Activated gamma-delta T cell treated with Interleukin-2 at 50 U/mL for 16 hours (primary cell): ENCODE measurements around the gene CTNNA1.
"Not testable (repeated sequence)": the region's sequence is repeated elsewhere in the genome, so short reads cannot be mapped to it uniquely, and the experiment has no call there.

Experiments
- DNase-seq: peaks from one replicate; pipeline ENCODE4 v3.0.0-alpha.2; 2020

CTNNA1 gene

DNA sequence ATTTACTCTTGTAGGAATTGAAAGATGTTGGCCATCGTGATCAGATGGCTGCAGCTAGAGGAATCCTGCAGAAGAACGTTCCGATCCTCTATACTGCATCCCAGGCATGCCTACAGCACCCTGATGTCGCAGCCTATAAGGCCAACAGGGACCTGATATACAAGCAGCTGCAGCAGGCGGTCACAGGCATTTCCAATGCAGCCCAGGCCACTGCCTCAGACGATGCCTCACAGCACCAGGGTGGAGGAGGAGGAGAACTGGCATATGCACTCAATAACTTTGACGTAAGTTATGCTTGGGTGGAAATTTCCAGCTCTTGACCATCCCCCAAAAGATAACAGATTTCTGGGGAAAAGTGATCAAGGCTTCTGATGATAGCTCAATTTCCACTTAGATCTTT, 71.3 kb downstream of the CTNNA1 start:
- no peak for DNase-seq

DNA sequence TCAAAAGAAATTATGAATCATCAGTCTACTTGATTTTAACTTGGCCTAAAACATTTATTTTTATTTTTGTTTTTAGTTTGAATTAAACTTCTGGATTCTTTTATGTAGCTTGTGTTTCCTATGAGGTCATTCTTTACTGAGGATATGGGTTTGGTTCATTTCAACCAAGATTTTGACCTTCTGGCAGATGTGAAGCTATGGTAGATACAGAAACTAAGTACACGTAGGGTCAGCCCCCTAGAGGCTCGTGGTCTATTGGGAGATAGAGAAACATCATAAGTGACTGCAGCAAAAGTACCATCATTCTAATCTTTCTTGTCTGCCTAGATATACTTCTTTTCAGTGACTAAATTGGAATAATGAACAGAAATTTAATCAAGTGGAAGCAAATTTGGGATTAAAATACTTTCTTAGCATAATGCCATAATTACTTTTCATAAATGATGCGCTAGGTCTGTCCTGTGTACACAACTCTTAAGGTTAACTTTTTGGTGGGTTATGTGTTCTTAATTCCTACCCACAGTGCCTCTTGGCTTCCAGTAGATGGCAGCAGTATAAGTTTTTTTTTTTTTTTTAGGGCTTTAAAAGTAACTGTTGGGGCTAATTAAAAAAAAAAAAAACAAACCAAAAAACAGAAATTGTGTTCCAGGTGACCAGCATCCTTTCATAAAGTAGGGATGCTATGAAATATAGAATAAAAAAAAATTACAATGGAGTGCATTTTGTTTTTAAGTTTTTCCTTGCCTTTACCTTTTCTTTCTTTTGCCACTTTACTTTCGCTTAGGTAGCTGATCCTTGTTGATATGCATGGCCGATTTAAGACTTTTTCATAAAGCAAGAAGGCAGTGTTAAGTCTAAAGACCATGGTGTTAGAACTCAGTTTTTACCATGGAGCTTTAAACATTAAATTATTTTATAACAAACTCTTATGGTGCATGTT, 72.0 kb downstream of the CTNNA1 start:
- no peak for DNase-seq

DNA sequence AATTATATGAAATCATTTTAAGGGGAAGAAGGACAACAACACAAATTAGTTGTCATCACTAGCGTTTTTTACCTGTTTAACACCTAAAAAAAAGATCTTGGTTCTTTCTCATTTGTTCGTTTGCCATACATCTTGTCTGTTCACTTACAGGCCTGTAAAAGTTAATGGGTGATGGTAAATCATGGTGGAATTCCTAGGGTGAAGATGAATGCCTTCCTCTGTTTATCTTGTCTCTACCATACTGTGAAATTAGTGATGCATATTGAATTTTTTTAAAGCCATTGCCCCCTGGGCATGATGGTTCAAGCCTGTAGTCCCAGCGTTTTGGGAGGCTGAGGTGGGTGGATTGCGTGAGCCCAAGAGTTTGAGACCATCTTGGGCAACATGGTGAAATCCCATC, 75.3 kb downstream of the CTNNA1 start:
- DNase-seq: no peak

DNA sequence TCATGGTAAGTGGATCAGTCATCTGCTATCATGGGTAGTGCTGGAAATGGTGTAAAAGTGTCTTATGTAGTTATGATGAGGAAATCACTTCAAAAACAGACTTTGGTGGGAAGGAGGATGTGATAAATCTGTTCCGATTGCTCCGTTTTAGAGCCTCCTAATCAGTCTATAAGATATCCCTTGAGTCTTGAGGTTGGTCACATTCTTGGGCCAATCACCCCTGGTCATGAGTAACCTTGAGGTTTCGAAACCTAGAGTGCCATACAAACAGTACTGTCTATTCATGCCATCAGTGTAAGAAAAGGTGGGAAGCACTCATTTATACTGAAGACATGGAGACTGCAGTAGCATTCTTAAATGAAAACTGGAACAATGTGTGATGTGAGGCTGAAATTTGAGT, 76.1 kb downstream of the CTNNA1 start:
- no peak for DNase-seq

DNA sequence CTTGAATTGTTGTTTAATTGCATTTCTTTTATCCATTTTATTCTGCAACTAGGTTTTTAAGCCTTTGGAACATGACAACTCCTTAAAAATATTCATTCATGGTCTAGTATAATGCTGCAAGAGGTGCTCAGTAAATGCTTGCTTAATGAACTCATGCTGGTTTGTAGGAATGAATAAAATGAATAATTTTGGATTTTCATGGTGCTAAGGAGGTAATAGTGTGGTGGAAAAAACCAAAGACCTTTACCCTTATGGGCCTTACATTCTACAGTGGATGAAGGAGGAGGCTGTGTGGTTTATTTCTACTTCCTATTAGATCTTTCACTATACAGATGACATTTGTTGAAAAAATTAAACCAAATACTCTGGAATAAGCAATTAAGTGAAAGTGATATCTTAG, 78.5 kb downstream of the CTNNA1 start:
- no peak for DNase-seq

DNA sequence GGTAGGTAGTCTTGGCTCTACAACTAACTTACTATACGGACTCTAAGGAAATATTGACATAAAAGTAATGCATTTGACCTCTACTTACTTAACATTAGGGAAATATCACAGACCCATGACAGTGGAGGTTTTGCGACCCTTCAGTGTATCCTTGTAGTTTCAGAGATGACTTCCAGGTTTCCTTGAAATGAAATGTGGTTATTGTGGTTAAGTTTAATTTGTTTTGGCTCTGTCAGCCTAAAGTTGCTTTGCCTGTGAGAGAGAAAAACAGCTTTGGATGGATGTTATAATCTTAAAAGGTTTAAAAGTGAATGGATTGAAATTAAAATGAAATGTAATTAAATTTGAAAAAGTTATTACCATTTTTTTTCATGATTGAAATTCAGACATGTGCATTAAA, 79.0 kb downstream of the CTNNA1 start:
- no peak for DNase-seq

DNA sequence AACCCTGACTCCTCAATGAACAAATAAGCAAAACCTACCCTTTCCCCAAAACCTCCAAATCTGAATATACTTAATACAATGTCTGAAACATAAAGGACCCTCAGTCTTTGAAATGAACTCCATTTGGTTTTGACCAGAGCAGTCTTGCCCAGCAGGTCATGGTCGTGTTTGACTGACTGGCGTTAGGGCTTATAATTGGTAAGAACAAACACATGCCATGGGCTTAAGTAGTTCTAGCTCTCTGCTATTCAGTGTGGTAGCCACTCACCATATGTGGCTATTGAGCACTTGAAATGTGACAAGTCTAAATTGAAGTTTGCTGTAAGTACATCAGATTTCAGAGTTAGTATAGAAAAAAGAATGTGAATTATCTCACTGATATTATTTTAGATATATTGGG, 79.9 kb downstream of the CTNNA1 start:
- DNase-seq: no peak

DNA sequence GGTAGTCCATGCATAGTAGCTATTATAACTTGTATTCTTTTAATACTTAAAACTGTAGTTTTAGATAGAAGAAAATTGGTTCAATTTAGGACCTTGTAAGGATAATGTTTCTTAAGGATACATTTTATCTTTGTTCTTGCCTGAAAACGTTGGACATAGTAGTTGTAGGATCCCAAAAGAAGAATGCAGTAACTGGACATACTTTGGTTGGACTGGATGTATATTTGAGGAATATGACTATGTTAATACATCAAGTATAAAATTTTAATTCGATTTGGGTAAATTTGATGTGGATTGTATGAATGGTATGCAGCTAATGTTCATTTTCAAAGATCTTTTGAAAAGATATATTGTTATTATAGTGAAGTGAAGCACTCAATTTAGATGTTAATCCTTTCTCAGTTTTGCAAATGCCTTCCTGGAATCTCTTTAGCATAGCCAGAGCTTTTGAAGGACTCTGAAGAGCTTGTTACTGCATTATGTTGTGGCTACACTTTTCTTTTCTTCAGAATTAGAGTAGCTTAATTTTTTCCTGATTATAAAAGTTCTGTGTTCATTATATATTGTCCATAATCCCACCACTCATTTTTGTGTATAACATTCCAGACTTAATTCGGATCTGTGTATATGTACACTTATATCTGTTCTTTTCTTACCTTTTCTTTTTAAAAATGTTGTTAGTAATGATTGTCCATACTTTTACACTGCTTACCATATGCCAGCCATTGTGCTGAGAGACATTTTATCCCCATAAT, 80.7 kb downstream of the CTNNA1 start:
- no peak for DNase-seq

DNA sequence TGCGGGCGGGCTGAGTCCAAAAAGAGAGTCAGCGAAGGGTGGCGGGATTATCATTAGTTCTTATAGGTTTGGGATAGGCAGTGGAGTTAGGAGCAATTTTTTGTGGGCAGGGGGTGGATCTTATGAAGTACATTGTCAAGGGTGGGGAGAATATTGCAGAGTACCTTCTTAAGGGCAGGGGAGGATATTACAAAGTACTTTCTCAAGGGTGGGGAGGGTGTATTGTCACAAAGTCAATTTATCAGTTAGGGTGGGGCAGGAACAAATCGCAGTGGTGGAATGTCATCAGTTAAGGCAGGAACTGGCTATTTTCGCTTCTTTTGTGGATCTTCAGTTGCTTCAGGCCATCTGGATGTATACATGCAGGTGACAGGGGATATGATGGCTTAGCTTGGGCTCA, 81.6 kb downstream of the CTNNA1 start:
- DNase-seq: not testable (repeated sequence)

DNA sequence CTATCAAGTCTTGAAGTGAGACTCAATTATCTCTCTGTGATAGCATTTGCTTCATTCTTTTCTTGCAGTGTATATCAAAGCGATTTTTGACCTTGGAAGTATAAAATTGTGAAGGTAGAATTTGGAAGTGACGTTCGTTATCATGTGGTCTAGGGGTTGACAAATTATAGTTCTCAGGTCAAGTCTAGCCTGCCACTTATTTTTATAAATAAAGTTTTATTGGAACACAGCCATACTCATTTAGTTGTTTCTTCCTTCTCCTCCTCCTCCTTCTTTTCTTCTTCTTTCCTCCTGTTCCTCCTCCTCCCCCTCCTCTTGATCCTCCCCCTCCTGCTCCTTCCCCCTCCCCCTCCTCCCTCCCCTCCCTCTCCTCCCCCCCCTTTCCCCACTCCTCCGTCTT, 83.9 kb downstream of the CTNNA1 start:
- no peak for DNase-seq

DNA sequence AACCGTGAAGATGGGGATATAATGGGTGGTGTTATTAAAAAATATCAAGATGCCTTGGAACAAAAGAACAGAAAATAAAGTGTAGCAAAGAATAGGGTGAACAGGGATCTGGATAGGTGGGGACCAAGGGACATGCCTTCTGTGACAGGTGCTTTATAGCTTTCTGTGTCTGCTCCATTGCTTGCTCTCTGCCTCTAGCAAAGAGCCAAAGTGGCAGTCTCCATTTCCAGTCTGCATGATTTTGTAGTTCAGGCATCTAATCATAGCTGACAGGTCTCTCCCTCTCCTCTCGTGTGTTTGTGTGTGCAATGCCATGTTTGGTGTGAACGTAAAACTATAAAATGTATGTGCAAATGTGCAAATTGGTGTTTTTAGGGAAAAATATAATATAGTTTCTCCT, 86.9 kb downstream of the CTNNA1 start:
- no peak for DNase-seq

DNA sequence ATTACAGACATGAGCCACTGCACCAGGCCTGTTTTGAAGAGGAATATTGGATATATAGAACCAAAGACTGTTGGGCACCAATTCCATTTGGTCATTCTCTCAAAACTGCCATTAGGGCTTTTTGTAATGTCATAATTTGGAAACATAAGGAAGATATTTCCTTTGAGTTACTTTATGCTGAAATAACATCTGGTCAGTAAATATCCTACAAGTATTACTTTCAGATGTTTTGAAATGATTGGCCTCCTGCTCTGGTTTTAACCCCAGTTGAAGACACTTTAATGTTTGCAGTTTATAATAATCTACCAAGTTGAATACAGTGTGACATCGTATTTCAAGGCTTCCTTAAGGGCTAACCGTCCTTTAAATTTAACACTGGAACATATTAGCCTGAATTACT, 88.3 kb downstream of the CTNNA1 start:
- no peak for DNase-seq

DNA sequence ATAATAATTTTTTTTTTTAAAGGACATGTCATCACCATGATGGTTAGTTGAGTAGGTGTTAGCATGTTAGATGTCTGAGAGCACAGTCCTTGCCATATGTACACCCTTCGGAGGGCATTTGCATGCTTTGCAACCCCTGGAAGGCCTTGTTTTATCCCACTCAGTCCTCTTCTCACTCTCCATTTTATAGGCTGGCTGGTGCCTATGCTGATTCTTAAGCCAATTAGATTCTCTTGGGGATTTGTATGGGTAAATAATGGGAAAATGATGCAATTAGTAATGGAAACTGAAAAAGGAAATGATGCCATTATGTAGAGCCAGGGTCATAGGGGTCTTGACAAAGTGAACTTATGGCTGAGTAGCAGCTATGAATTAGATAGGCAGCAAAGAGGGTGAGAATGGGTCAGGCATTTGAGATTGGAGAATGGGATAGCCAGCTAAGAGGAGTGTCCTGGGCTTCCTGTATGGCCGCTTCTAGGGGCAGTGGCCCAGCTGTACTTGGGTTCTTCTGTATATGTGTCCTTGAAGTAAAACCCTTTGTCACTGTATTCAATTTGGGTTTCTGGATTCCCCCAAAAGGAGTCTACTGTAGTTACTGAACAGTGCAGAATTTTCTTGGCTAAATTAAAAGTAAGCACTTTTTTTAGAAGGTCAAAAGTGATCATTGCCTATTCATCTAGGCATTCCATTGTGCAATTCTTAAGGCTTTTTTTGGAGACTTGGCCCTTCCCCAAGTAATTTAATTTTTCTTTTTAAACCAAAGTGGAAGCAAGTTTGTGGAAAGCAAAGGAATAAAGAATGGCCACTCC, 90.3 kb downstream of the CTNNA1 start:
- DNase-seq: no peak

DNA sequence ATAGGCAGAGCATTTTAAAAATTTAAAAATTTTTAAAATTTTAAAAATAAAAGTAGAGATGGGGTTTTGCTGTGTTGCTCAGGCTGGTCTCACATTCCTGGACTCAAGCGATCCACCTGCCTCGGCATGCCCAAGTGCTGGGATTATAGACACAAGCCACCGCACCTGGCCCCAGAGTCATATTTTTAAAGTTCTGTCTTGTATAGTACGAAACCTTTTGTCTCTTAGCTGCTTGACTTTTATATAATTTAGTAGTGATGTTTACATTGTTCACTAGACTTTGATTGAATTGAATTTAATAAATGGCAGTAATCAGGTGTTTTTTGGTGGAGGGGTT, 90.9 kb downstream of the CTNNA1 start:
- DNase-seq: no peak

DNA sequence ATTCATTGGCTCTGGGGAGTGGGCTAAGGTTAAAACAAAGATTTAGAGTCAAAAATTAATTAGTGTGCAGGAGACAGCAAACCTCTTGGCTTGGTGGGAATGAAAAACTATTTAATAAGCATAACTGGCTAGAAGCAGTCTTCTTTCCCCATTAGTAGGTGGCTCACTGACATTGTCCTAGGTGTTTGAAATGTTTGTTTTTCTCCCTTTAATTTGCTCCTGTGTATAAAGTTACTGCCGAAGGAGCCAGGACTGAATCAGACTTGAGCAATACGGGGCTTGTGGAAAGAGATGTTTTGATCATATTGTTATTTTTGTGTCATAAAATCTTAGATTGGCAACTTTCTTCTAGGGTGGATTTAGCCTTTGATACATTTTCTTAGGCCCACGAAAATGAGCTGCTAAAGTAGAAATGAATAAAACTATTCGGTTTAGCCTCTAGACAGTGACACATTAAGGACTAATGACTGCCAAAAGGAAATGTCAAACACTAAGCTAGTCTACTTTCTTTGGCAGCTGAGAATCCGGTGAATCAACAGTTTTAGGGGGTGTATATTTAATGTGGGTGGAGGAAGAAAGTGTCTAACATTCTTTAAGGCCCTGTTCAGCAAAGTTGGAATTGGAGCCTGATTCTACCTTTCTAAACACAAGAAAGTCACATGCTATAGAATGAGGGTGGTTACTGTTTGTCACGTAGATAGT, 91.7 kb downstream of the CTNNA1 start:
- no peak for DNase-seq

DNA sequence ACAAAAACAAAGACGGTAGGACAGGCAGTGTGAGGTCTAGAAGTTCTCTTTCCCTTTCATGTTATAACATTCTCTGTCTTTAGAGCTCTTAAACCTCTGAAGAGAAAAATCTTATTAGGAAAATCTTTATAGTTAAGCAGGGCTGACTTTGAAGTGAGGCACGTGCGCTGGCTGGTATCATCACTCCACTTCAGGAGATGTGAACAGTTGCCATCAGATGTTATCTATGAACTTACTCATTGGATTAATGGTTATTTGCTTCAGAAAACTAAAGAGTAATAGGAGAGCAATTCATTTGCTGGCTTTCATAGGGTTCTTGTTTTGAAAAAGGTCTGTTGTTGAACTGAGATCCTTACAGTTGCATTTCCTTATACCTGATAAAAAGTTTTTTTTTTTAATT, 96.2 kb downstream of the CTNNA1 start:
- DNase-seq: no peak

DNA sequence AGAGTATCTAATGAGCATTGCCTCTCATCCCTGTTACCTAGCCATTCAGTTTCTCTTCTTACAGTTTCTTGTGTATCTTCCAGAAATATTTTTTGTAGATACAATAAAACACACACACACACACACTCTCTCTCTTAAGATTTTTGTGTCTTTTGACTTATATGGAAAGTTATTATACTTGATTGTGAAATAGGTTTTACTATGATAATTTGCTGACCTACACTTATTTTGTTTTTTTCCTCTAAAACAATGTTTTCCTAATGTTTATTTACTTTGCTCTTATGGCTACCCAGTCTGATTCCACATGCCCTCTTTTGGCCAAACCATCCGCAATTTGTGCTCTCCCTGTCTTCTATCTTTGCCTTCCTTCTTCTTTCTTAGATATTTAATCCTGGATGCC, 96.7 kb downstream of the CTNNA1 start:
- DNase-seq: no peak

DNA sequence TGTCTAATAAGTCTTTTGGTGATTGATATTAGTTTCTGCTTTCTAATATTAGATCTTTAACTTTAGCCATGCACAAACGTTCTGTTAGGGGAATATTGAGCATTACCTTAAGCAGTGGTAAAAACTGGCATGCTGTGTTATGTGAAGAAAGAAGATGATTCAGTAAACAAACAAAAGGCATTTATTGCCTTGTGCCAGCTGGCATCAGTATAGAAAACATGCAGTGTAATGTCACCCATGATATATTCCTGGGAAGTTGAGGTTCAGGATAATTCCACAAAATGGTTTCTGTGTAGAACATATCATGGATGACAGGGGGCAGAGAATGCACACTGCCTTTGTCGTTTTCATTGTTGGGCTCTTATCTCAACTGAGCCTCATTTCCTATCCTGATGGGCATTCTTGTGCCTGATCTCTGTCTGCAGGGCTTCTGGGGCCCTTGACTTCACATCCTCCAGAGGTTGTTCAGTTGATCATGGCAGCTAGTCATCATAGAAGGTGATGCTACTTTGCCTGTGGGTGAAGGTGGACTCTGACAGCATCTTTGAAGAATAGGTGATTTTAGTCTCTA, 97.7 kb downstream of the CTNNA1 start:
- no peak for DNase-seq

DNA sequence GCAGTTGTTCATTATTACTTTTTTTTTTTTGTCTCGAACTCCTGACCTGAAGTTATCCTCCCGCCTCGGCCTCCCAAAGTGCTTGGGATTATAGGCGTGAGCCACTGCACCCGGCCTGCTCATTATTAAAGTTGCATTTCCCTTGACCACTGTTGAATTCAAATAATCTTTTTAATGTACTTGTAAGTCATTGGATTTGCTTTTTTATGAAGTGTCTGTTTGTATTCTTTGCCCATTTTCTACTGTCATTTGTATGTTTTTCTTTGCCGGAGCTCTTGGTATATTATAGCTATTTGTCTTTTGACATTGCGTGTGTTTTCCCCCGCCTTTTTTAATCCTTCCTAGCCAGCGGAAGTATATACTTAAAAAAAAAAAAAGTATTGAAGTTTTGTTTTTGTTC, 99.9 kb downstream of the CTNNA1 start:
- DNase-seq: no peak

DNA sequence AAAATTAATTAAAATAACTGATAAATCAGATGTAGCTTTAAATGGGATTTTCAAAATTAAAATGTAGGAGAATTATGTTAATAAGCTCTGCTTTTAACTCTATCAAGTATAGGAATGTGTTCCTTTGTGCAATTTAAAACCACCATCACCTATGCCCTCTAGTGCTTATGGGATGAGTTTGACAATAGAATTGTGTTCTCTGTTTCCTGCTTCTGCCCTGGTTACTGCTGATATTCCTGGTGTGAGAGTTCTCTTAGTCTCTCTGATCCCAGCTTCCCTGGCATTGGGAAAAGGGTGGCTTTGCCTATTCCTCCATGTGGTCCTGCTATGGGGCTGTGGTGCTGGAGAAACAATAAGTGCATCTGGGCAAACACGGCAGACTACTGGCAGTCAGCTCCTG, 113.8 kb downstream of the CTNNA1 start:
- no peak for DNase-seq

DNA sequence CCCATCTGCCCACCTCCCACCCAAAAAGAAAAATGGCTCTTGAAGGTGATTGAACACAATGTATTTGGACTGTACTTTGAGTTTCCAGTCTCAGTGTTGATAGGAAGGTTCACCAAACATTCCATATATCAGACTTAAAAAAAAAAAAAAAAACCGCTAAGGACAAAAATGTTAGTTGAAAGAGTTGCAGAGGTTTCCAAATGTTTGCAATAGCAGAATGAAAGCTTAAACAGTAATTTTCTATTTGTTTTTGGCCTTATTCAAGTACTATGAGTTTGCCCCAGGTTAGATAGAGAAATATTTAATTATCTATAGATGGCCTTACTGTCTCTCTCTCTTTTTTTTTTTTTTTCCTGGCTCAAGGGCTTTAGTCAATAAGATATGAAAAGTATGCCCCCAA, 115.8 kb downstream of the CTNNA1 start:
- DNase-seq: no peak

DNA sequence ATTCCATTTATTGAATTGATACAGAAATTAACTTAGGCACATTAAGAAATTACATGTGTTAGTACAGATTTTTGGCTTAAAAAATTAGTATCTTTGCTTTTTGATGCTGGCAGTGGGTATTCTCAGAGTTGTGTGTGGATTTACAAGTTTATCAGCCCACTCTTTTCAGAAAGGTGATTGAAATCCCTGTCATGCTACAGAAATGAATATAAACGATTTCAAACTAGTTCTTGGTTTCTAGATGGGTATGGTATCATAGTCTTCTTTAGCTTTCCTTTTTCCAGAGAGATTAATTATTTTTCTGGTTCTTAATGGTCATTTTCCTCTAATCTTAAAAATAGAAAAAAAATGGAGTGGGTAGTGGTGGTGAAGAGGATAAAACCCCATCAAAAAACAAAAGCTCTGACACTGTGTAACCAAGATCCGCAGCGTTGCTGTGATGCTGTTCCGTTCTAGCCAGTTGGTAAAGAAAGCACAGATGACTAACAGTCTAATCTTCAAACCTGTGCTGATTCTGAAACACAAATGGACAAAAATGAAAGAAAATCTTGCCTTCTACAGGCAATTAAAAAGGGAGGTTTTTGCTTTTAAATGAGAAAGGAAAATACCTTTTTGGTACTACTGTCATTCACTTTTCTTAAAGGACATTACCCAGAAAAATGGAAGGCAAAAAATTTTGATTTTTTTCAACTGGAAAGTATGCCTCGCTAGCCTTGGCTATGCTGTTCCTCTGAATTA, 116.7 kb downstream of the CTNNA1 start:
- DNase-seq: no peak
